ENCODE measurements around the gene KIF9.

DNA sequence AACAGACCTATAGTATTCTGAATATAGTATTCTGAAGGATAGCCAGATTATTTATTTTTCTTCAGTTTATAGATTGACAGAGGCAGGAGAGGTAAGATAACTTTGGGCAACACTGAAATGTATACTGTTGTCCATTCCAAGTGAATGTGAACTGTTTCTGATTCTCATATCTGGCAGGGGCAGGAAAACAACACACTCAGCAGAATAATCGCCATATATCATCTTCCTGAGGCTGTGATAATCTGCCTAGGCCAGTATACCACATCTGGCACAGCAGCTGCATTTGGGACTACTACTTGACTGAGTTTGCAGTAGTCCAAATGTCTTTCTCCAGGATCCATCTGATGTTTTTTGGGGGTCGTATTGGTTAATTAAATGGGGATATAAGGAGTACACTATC lies 96.3 kb downstream of the KIF9 start:
- TF ChIP-seq POLR2A (IDR thresholded peaks at IDR 0.05), result no peak
- TF ChIP-seq POLR2AphosphoS5 (IDR thresholded peaks at IDR 0.05; ENCODE audit: insufficient read depth in 1 of 2, low read depth in 1 of 2), result no peak

Data from vagina (tissue), 2 donors.